Measurements from ENCODE around the gene LINGO4.

DNA sequence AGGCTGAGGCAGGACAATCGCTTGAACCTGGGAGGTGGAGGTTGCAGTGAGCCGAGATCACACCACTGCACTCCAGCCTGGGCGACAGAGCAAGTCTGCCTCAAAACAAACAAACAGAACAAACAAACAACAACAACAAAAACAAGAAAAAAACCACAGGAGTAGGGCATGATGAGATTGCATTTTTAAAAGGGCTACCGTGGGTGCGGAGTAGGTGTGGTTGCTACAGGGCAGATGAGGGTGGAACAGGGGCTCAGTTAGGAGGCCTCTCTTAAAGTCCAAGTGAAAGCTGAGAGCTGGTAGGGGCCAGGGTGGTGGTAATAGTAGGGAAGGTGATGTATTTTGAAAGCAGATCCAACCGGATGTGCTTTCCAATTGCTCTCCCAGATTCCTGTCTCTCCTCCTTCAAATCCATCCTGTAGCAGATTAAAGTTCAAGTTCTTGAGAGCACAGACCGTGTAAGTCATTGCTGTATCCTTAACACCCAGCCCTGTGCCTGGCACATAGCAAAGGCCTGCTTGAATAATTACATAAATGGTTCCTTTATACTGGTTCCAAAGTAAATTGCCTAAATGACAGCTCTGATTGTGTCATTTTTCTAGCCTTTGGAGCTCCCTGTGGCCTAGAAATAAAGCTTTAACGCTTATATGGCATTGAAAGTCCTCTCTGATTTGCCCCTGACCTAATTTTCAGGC lies 4.2 kb upstream of the LINGO4 start:
- TF ChIP-seq POLR2A (IDR thresholded peaks at IDR 0.05), result no peak
- TF ChIP-seq, protein P1, sequence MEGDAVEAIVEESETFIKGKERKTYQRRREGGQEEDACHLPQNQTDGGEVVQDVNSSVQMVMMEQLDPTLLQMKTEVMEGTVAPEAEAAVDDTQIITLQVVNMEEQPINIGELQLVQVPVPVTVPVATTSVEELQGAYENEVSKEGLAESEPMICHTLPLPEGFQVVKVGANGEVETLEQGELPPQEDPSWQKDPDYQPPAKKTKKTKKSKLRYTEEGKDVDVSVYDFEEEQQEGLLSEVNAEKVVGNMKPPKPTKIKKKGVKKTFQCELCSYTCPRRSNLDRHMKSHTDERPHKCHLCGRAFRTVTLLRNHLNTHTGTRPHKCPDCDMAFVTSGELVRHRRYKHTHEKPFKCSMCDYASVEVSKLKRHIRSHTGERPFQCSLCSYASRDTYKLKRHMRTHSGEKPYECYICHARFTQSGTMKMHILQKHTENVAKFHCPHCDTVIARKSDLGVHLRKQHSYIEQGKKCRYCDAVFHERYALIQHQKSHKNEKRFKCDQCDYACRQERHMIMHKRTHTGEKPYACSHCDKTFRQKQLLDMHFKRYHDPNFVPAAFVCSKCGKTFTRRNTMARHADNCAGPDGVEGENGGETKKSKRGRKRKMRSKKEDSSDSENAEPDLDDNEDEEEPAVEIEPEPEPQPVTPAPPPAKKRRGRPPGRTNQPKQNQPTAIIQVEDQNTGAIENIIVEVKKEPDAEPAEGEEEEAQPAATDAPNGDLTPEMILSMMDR (IDR thresholded peaks at IDR 0.05), result no peak
